Gastrocnemius medialis (tissue), 4 donors: ENCODE data around the gene OVAAL. TPM values are rescaled to one million over a fixed set of nuclear protein-coding genes. Genes with fewer than 3 reads are reported as not detected.
A peak's percentile ranks its signal among the peaks of the same experiment; 100 is the strongest.

Experiments
- ATAC-seq, 2 donors: fragments of 150-250 bp; one replicate each; pipeline ENCODE4 v1.9.1; 2016
- DNase-seq, 2 donors: peaks; one replicate each; pipeline ENCODE4 v3.0.0-alpha.2; 2019
- H3K27ac ChIP-seq, 4 donors: fragments of 200-600 bp; sonication (generic); 1 replicate in 1 of 4; 2 replicates in 3 of 4; pipeline ENCODE4 v1.5.1; 2016 to 2018; ENCODE audit warnings: mild to moderate bottlenecking in 2 of 4, moderate library complexity in 1 of 4
- H3K27me3 ChIP-seq, 3 donors: fragments of 200-600 bp; sonication (generic) in 2 of 3; 1 replicate in 1 of 3; 2 replicates in 2 of 3; pipeline versions ENCODE4 v1.5.1 to v1.6.0; 2016 to 2019; ENCODE audit warnings: mild to moderate bottlenecking in 1 of 3, moderate library complexity in 1 of 3
- H3K36me3 ChIP-seq, 2 donors: fragments of 200-600 bp; sonication (generic) in 1 of 2; one replicate each; pipeline ENCODE4 v1.5.1; 2017 to 2018
- H3K4me1 ChIP-seq, 2 donors: fragments of 200-600 bp; sonication (generic) in 1 of 2; one replicate each; pipeline ENCODE4 v1.5.1; 2016 to 2017; ENCODE audit warnings: mild to moderate bottlenecking in 2 of 2
- H3K4me3 ChIP-seq, 4 donors: fragments of 200-600 bp; sonication (generic) in 3 of 4; 1 replicate in 1 of 4; 2 replicates in 3 of 4; pipeline ENCODE4 v1.5.1; 2016 to 2019; ENCODE audit warnings: mild to moderate bottlenecking in 2 of 4
- H3K9me3 ChIP-seq, 3 donors: fragments of 200-600 bp; sonication (generic) in 2 of 3; 1 replicate in 1 of 3; 2 replicates in 2 of 3; pipeline ENCODE4 v1.5.1; 2016 to 2019
- CTCF ChIP-seq, 5 experiments: fragments of 450-650 bp in 3 of 5; fragments of 200-600 bp in 2 of 5; sonication (generic) in 2 of 5; IDR thresholded peaks in 4 of 5; conservative IDR thresholded peaks in 1 of 5; 1 replicate in 4 of 5; 2 replicates in 1 of 5; pipeline ENCODE4 v1.5.1; 2016 to 2019; ENCODE audit warnings: antibody characterized with exemption in 5 of 5, mild to moderate bottlenecking in 3 of 5, moderate library complexity in 3 of 5
- POLR2A ChIP-seq, 2 donors: fragments of 450-650 bp; IDR thresholded peaks; one replicate each; pipeline ENCODE4 v1.6.1; 2017; ENCODE audit warnings: antibody characterized with exemption in 2 of 2, mild to moderate bottlenecking in 2 of 2, moderate library complexity in 2 of 2
- in situ Hi-C, 4 donors: fragments of 200-750 bp; cut with MboI; loops; one replicate each; pipeline versions ENCODE4 v1.15.0 to v1.8.0; 2017; ENCODE audit warnings: low sequenced_read_pairs in 4 of 4
- intact Hi-C: fragments of 100-400 bp; cut with DNase I; formaldehyde crosslinking; loops from one replicate; pipeline ENCODE4 v1.15.1; 2023; ENCODE audit warnings: low total_unique reads
- total RNA-seq, 4 donors: library from RNA; depleted of rRNA; stranded (reverse); fragments of >200 nt; gene quantifications; one replicate each; pipeline versions ENCODE4 v1.1.0 to v1.2.3, GENCODE V29; 2016

OVAAL gene
- total RNA-seq, 4 donors from 2014 or later = not detected

GRCh38 chr1:180515857-180516388 is 42.8 kb upstream of the OVAAL start:
- H3K36me3 ChIP-seq = no peaks in the 10 kb centered on the region
- no peak overlapping the region for H3K27ac ChIP-seq
- intact Hi-C loops = loop anchor here (5.0 kb wide), 2 partner anchors 116 to 346 kb away; partner anchors contain the start of gene XPR1
- no peak for TF ChIP-seq POLR2A (IDR thresholded peaks at IDR 0.05)
- TF ChIP-seq CTCF (IDR thresholded peaks at IDR 0.05 in 4 of 5, conservative IDR thresholded peaks at IDR 0.05 in 1 of 5) = peak; percentile 64 to 81 (median 80)
- DNase-seq = peak; percentile 41 to 48
- H3K4me3 ChIP-seq = no peak overlapping the region
- in situ Hi-C loops = loop anchor here (5.0 to 25.0 kb wide), 7 partner anchors 109 to 649 kb away; partner anchors contain the start of gene STX6 (in 1 of the 4)
- peaks cover 3 to 7% of the 10 kb centered on the region in 2 donors for H3K4me1 ChIP-seq
- ATAC-seq = peak; percentile 96 to 100
- no peaks in the 10 kb centered on the region for H3K9me3 ChIP-seq
- H3K27me3 ChIP-seq = no peaks in the 10 kb centered on the region

DNA sequence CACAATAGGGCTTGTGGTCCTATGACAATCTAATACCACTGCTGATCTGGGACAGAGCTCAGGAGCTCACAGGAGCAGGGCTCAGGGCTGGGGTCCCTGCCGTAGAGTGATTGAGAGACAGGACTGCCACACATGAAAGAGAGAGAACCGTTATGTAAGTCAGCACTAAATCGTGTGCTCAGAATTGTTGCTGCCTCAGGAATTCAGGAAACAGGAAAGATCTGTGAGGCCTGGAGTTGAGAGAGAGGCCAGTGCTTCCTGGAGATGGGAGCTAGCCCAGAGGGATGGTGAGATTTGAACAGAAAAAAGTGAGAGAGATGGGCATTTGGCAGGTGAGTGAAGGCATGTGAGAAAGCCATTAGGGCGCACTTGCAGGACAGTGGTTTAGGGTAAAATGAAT is 38.9 kb upstream of the OVAAL start:
- in situ Hi-C loops = loop anchor here (5.0 to 25.0 kb wide), 7 partner anchors 105 to 645 kb away; partner anchors contain the start of gene STX6 (in 1 of the 4)
- no peaks in the 10 kb centered on the region for H3K27me3 ChIP-seq

GRCh38 chr1:180521474-180522212 is 37.1 kb upstream of the OVAAL start:
- Histone ChIP-seq H3K27me3 (no peaks in the 10 kb centered on the region), H3K27ac (no peak overlapping the region), H3K9me3 (no peaks in the 10 kb centered on the region), H3K4me3 (no peak overlapping the region), H3K36me3 (no peaks in the 10 kb centered on the region), H3K4me1 (peaks cover 13 to 14% of the 10 kb centered on the region in 2 donors)
- ATAC-seq (no peak), DNase-seq (no peak)
- intact Hi-C loops (no loop called here), in situ Hi-C loops (loop anchor here in 2 of 4 donors (25.0 kb wide), 2 partner anchors 491 to 641 kb away; partner anchors contain the start of gene STX6 (in 1 of the 2))
- TF ChIP-seq POLR2A (IDR thresholded peaks at IDR 0.05) (no peak), CTCF (IDR thresholded peaks at IDR 0.05 in 4 of 5, conservative IDR thresholded peaks at IDR 0.05 in 1 of 5) (no peak)

More for the DNA sequence above, 38.9 kb upstream of the OVAAL start:
- no peaks in the 10 kb centered on the region for H3K36me3 ChIP-seq
- H3K4me1 ChIP-seq = peaks cover 16 to 21% of the 10 kb centered on the region in 2 donors
- H3K27ac ChIP-seq = no peak overlapping the region
- TF ChIP-seq POLR2A (IDR thresholded peaks at IDR 0.05) = no peak
- no peak for TF ChIP-seq CTCF (IDR thresholded peaks at IDR 0.05 in 4 of 5, conservative IDR thresholded peaks at IDR 0.05 in 1 of 5)
- H3K4me3 ChIP-seq = no peak overlapping the region
- DNase-seq (no peak), ATAC-seq (no peak)
- no peaks in the 10 kb centered on the region for H3K9me3 ChIP-seq
- intact Hi-C loops = loop anchor here (5.0 kb wide), 2 partner anchors 112 to 342 kb away; partner anchors contain the start of gene XPR1

GRCh38 chr1:180522213-180522515 is 36.6 kb upstream of the OVAAL start:
- no peak for DNase-seq
- no peaks in the 10 kb centered on the region for H3K27me3 ChIP-seq
- TF ChIP-seq CTCF (IDR thresholded peaks at IDR 0.05 in 4 of 5, conservative IDR thresholded peaks at IDR 0.05 in 1 of 5) (no peak), POLR2A (IDR thresholded peaks at IDR 0.05) (no peak)
- no peak overlapping the region for H3K4me3 ChIP-seq
- intact Hi-C loops = no loop called here
- H3K27ac ChIP-seq = no peak overlapping the region
- ATAC-seq = no peak
- H3K4me1 ChIP-seq = peaks cover 14 to 17% of the 10 kb centered on the region in 2 donors
- no peaks in the 10 kb centered on the region for H3K9me3 ChIP-seq
- H3K36me3 ChIP-seq = no peaks in the 10 kb centered on the region
- in situ Hi-C loops = loop anchor here in 2 of 4 donors (25.0 kb wide), 2 partner anchors 490 to 640 kb away; partner anchors contain the start of gene STX6 (in 1 of the 2)
